NT2/D1 (cell line): Measurements from ENCODE around the gene MAN2A2.

Experiments used
- DNase-seq: peaks from one replicate; pipeline ENCODE4 v3.0.0-alpha.2; 2011; ENCODE audit warnings: low read depth, low spot score
- H3K27me3 ChIP-seq: 2 replicates; pipeline ENCODE4 v1.6.0; 2011; ENCODE audit warnings: mild to moderate bottlenecking; ENCODE audit not compliant: insufficient read length, insufficient read depth
- H3K36me3 ChIP-seq: 2 replicates; pipeline ENCODE4 v1.6.1; 2011; ENCODE audit warnings: mild to moderate bottlenecking, low read length, mixed read lengths; ENCODE audit not compliant: insufficient read depth, insufficient read length
- H3K4me1 ChIP-seq: 2 replicates; pipeline ENCODE4 v1.5.1; 2011; ENCODE audit not compliant: insufficient read depth, insufficient read length
- H3K4me3 ChIP-seq: 2 replicates; pipeline ENCODE4 v1.5.1; 2011; ENCODE audit warnings: low read depth; ENCODE audit not compliant: insufficient read length
- H3K9ac ChIP-seq: 2 replicates; pipeline ENCODE4 v1.6.0; 2011; ENCODE audit warnings: low read depth; ENCODE audit not compliant: insufficient read length
- H3K9me3 ChIP-seq: 2 replicates; pipeline ENCODE4 v1.5.1; 2011; ENCODE audit warnings: mild to moderate bottlenecking, low read length; ENCODE audit not compliant: insufficient read depth
- SUZ12 ChIP-seq: IDR thresholded peaks from 2 replicates; pipeline ENCODE4 v1.6.1; 2011; ENCODE audit not compliant: insufficient read length, insufficient read depth; ENCODE audit errors: extremely low read depth
- YY1 ChIP-seq: IDR thresholded peaks from 2 replicates; pipeline ENCODE4 v1.6.1; 2011; ENCODE audit not compliant: insufficient read length, insufficient read depth
- ZNF274 ChIP-seq: IDR thresholded peaks from 2 replicates; pipeline ENCODE4 v1.6.1; 2011; ENCODE audit warnings: mild to moderate bottlenecking, low read depth, low read length

MAN2A2 gene

DNA sequence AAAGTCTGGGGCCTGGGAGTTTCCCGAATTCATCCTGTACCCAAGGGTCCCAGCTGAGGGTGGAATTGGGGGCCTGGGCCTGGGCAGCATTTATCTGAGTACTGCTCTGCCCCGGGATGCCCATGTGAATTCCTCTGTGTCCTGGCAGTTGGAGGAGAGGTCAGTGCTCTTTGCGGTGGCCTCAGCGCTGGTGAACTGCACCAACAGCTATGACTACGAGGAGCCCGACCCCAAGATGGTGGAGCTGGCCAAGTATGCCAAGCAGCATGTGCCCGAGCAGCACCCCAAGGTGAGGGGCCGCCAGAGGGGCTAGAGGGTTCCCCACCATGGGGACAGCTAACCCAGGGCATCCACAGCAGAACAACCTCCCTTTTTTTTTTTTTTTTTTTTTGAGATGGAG is 45.4 kb downstream of the MAN2A2 start:
- Histone ChIP-seq H3K9ac (no peak overlapping the region), H3K36me3 (peaks cover 93% of the 10 kb centered on the region), H3K4me1 (peaks cover 2% of the 10 kb centered on the region), H3K4me3 (no peak overlapping the region), H3K27me3 (no peaks in the 10 kb centered on the region), H3K9me3 (no peaks in the 10 kb centered on the region)
- TF ChIP-seq SUZ12 (no peak), YY1 (no peak), ZNF274 (no peak)
- DNase-seq = no peak

GRCh38 chr15:90949979-90950675 is 47.0 kb downstream of the MAN2A2 start:
- Histone ChIP-seq H3K4me3 (no peak overlapping the region), H3K9me3 (no peaks in the 10 kb centered on the region), H3K36me3 (peaks cover 85% of the 10 kb centered on the region), H3K27me3 (no peaks in the 10 kb centered on the region), H3K4me1 (peaks cover 2% of the 10 kb centered on the region), H3K9ac (no peak overlapping the region)
- DNase-seq = no peak
- no peak for TF ChIP-seq ZNF274
- TF ChIP-seq YY1 = no peak
- TF ChIP-seq SUZ12 = no peak

GRCh38 chr15:90950676-90951075 is 47.6 kb downstream of the MAN2A2 start:
- Histone ChIP-seq H3K9ac (no peak overlapping the region), H3K27me3 (no peaks in the 10 kb centered on the region), H3K9me3 (no peaks in the 10 kb centered on the region), H3K4me3 (no peak overlapping the region), H3K36me3 (peaks cover 80% of the 10 kb centered on the region), H3K4me1 (peaks cover 2% of the 10 kb centered on the region)
- TF ChIP-seq SUZ12 (no peak), YY1 (no peak), ZNF274 (no peak)
- no peak for DNase-seq

- no peak for DNase-seq
- H3K9me3 ChIP-seq = no peaks in the 10 kb centered on the region
- H3K27me3 ChIP-seq = peaks cover 7% of the 10 kb centered on the region
- peak overlapping the region; percentile 17 for H3K9ac ChIP-seq
- peaks cover 65% of the 10 kb centered on the region for H3K36me3 ChIP-seq
- TF ChIP-seq YY1 (no peak), ZNF274 (no peak), SUZ12 (no peak)
- peaks cover 9% of the 10 kb centered on the region for H3K4me1 ChIP-seq
- no peak overlapping the region for H3K4me3 ChIP-seq
Measured at GRCh38 chr15:90952901-90953677, 50.0 kb downstream of the MAN2A2 start.

GRCh38 chr15:90953947-90954711 is 51.0 kb downstream of the MAN2A2 start:
- no peak overlapping the region for H3K4me3 ChIP-seq
- TF ChIP-seq YY1 (no peak), SUZ12 (no peak), ZNF274 (no peak)
- no peaks in the 10 kb centered on the region for H3K9me3 ChIP-seq
- peaks cover 57% of the 10 kb centered on the region for H3K36me3 ChIP-seq
- H3K27me3 ChIP-seq = peaks cover 7% of the 10 kb centered on the region
- no peak overlapping the region for H3K9ac ChIP-seq
- DNase-seq = no peak
- peaks cover 8% of the 10 kb centered on the region for H3K4me1 ChIP-seq

DNA sequence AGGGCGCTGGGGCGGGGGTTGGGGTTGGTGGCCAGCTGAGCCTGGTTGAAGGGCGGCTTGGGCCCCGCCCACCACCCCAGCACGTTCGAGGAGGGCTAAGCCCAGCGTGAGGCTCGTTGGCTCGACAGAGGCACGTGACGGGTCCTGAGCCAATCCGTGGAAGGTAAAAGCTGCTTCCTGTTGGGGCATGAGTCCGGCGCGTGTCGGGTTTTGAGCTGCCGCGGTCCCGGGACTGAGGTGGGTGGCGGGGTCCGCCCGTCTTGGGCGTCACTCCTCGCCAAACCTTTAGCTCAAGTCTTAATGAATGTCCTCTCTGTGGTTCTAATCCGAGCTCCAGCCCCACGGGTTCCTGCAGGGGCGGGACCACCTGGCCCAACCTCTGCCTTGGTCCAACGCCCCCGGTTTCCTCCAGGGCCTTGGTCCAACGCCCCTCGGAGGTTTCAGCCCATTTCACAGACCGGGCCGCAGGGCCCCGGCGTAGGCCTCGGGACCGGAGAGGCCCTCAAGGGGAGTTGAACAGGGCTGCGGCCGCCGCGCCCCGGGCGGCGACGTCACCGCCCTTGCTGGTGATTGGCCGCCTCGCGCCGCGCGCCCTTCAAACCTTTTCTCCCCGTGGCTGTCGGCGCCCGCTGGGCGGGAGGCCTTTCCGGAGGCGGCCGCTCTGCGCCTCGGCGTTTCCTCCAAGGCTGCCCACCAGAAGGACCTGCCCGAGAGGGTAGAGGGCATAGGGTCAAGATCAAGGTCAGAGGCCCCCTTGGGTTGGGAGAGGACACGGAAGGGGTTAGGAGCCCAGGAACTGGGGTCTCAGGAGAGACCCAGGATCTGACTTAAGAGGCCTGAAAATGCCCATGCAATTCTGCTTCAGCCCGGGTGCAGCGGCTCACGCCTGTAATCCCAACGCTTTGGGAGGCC is 51.9 kb downstream of the MAN2A2 start, which contains the start of gene RCCD1:
Gene RCCD1 (plus strand): TSS at position 173 of the 912 bp plus-strand sequence. CDS start 1,851 bp downstream, outside the sequence.
- peak within 1 kb of the TSS; percentile 89 for H3K9ac ChIP-seq
- peak; percentile 91 for DNase-seq
- no peaks in the 10 kb centered on the region for H3K9me3 ChIP-seq
- H3K4me1 ChIP-seq = peaks cover 8% of the 10 kb centered on the region
- TF ChIP-seq ZNF274 (no peak), SUZ12 (no peak)
- peak within 1 kb of the TSS; percentile 75 for H3K4me3 ChIP-seq
- peaks cover 53% of the 10 kb centered on the region for H3K36me3 ChIP-seq
- peaks cover 7% of the 10 kb centered on the region for H3K27me3 ChIP-seq
